Fibroblast of skin of left biceps (primary cell): ENCODE results near the gene STK16.
"Not testable (repeated sequence)": the region's sequence is repeated elsewhere in the genome, so short reads cannot be mapped to it uniquely, and the experiment has no call there.

Source experiments
- DNase-seq, 2 experiments: peaks; one replicate each; pipeline ENCODE4 v3.0.0-alpha.2; 2013; ENCODE audit warnings: low read depth in 2 of 2

The STK16 gene

GRCh38 chr2:219243291-219243761, 2.0 kb upstream of the STK16 start:
- DNase-seq, result no peak

GRCh38 chr2:219244789-219245147, 511 bp upstream of the STK16 start:
- DNase-seq, result no peak

- DNase-seq, result no peak
Measured at GRCh38 chr2:219245899-219246230, 586 bp downstream of the STK16 start.

- DNase-seq, result no peak
Measured at GRCh38 chr2:219246559-219246958, 1.3 kb downstream of the STK16 start.

- no peak for DNase-seq
Measured at GRCh38 chr2:219247678-219248642, 2.7 kb downstream of the STK16 start.

GRCh38 chr2:219248845-219249202, 3.5 kb downstream of the STK16 start:
- DNase-seq, result no peak

- DNase-seq, result peak in 1 of 2 experiments; percentile 33
Measured at GRCh38 chr2:219249203-219249980, 4.1 kb downstream of the STK16 start.

GRCh38 chr2:219250049-219250781, 4.9 kb downstream of the STK16 start:
- DNase-seq, result no peak

- no peak for DNase-seq
Measured at GRCh38 chr2:219251656-219252055, 6.4 kb downstream of the STK16 start.

- no peak for DNase-seq
Measured at GRCh38 chr2:219252084-219252483, 6.8 kb downstream of the STK16 start.

GRCh38 chr2:219252570-219252899, 7.3 kb downstream of the STK16 start:
- no peak for DNase-seq

GRCh38 chr2:219252900-219253752, 7.8 kb downstream of the STK16 start, which contains the start of gene TUBA4B:
TSS of gene TUBA4B (plus strand) at chr2:219253243. CDS start at chr2:219253408, 165 bp downstream.
- no peak for DNase-seq

GRCh38 chr2:219253753-219254589, 8.7 kb downstream of the STK16 start, which contains the start of gene TUBA4A:
TSS of gene TUBA4A (minus strand) at chr2:219253918. CDS start at chr2:219253858, 60 bp downstream.
- DNase-seq, result no peak

- no peak for DNase-seq
Measured at GRCh38 chr2:219254590-219255201, 9.4 kb downstream of the STK16 start.

- not testable (repeated sequence) for DNase-seq
Measured at GRCh38 chr2:219258942-219259341, 13.7 kb downstream of the STK16 start.

GRCh38 chr2:219261024-219261855, 16.0 kb downstream of the STK16 start:
- DNase-seq, result no peak

- DNase-seq, result no peak
Measured at GRCh38 chr2:219266232-219266631, 21.0 kb downstream of the STK16 start.

- DNase-seq, result no peak
Measured at GRCh38 chr2:219266886-219267285, 21.6 kb downstream of the STK16 start.

- DNase-seq, result no peak
Measured at GRCh38 chr2:219268294-219268693, 23.0 kb downstream of the STK16 start.
